ENCODE data around the gene COA1.
"Not testable (repeated sequence)": the region's sequence is repeated elsewhere in the genome, so short reads cannot be mapped to it uniquely, and the experiment has no call there.

Gene COA1

DNA sequence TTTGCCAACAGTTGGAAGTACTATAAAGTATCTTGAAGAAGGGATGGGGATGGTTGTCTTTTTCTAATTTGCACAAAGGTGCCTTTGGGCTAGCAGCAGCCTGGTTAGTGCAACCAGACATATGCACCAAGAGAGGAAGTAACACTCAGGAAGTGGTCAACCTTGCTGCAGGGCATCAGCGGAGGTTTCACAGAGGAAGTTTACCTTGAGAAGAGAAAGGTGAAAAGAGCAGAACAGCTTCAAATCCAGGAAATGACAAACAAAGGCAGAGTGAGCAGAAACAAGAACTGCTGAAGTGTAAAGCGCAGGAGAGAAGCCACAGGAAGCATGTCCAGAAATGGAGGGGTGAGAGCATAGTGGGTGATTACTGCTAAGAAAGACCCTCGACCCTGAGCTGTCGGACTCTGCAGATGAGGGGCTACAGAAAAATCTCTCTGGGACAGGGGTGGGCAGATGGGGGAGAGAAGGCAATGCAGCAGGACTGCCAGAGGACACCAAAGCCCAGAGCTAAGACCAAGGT, 79.5 kb downstream of the COA1 start:
- DNase-seq = no peak

DNA sequence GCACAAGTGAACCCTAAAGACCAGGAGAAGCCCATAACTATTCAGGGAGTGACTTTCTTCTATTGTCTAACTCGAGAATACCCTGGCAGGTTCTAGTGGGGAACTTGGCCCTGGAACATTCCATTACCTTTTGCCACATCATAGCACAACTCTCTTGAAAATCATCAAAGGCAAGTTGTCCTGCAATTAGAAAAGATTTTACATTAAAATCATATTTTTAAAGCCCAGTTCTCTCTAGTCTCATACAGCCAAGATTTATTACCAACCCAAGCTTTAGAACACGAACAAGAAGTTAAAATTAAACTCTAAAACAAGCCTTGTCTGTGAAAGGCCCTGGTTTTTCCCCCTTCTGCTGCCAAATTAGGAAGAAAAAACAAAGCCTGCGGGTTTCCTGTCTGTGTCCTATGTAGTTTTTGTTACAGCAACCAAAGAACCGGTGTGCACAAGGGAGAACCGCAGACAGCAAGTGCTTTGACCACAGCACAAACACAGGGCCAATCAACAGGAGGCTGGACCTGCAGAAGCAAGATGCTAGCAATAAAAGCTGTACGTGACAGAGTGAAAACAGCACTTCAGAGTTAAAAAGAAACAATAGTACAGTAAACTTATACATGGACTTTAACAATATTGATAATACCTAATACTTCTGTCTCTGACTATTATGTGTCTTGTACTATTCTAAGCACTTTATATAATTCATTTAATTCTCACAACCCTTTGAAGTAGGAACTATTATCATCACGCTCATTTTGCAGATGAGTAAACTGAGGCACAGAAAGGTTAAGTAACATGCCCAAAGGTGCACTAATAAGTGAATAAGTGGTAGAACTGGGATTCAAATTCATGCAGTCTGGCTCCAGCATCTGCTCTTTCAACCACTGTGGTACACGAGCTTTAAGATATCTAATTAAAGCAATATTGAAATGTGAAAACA, 80.6 kb downstream of the COA1 start:
- no peak for DNase-seq

DNA sequence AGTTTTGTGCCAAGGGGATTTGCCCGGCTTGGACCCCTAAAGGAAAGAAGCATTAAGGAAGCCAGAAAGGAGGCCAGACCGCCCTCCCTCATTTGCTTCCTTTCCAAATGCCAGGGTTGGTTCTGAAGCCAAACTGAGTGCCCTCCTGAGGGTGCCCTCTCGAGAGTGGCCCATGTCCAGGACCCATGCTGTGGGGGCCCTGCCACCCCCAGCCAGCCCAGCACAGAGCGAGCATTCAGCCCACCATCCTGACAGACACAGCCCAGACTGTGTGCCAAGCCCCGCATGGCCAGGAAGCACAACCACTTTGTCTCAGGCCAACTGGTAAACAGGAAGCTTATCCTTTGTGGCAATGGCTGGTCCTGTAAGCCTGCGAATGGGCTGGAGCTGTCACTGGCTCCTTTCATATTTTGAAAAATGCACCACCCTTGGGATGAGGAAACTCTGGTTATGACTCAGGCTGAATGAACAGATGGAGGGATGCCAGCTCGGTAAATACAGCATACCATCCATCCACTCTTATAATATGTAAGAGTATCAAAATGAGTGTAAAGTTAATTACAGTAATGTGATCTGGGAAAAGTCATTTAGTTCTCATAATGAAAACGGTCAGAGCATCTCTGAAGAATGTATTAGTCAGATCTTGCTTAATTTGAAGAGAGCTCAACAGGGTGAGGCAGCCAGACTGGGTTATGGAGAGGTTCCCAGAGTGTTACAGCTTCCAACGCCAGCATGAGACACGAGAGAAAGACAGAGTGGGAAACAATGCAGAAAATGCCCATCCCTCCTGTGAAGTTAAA, 81.5 kb downstream of the COA1 start:
- DNase-seq = peak; percentile 89

DNA sequence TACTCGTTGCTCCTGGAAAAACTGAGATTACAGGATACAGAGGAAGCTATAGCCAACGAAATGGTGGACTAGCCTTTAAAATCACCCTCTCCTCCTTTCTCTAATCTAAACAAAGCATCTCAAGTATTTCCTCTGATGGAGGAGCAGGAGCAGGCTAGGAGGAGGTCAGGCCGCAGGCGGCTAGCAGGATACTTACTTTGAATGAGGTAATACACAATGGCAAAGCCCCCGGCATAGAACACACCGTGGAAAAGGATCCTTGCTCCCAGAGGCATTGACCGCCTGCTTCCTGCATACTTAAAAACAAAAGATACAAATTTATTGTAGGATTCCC, 82.0 kb downstream of the COA1 start:
- no peak for DNase-seq

DNA sequence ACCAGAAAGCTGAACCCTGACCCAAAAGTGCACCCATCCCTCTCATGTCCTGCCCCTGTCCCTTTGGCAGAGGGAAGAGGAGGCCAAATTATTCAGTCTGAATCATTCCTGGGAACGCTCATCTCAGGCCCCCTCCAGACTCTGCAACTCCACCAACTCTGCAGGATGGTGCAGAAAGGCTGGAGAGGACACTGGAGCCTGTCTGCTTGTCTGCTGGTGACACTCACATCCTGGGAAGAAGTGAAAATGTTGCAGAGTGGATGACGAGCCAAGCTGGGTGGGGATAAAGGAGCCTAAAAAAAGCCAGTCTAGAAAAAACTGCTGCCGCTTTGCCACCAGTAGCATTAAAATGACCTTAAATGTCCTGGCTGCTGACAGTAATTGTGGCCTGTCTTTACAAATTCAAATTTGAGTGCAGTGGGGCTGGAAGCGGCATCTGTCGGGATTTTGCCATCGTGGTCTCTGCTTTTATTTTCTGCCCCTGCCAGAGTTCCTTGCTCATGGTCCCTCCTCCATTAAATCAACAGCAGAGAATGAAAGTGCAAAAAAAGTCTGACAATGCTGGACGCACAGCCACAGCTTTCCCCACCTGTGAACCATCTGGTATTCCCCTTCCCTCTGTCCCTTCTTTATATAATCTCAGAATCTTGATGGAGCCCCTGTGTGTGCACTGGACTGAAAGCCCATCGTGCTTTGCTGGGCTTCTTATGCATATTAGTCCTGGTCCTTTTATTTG, 82.6 kb downstream of the COA1 start:
- peak; percentile 70 for DNase-seq

DNA sequence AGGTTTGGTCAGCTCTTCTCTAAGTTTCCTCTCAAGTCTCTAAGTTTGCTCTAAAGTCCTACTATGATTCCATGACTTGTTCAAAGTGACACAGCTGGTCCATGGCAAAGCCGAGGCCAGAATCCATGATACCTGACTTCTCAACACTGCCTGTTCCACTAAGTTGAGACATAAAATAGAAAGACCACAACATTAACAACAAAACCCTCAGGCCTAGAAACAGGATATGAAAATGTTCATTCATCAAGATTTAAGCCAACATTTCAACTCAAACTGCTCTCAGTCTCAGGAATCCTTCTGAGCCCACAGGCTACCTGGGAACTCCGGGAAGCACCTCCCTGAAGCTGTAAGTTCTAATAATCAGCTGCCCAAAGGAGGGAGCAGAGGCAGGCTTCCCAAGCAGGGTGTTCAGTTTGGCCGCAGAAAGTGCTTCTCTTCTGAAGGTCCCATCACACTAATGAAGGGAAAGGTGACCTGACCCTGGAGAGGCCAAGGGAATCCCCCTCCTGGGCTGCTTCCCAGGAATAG, 83.6 kb downstream of the COA1 start:
- DNase-seq = no peak

DNA sequence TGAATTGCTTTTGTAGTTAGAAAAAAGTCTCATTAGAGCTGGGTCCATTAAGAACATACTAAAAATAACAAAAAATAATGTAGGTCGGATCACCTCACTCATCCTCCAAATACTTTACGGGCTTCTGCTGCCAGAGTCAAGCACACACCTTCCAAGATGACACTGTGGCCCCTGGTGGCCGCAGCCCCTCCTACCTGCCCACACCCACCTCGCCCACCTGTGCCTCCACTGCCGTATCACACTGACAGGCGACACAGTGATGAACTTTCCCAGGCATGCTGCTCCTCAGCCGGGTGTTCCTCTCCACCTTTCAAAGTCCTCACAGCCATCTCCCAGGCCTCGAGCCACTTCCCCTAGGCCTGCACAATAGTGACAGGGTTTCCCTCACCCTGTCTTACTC, 85.5 kb downstream of the COA1 start:
- DNase-seq = no peak

DNA sequence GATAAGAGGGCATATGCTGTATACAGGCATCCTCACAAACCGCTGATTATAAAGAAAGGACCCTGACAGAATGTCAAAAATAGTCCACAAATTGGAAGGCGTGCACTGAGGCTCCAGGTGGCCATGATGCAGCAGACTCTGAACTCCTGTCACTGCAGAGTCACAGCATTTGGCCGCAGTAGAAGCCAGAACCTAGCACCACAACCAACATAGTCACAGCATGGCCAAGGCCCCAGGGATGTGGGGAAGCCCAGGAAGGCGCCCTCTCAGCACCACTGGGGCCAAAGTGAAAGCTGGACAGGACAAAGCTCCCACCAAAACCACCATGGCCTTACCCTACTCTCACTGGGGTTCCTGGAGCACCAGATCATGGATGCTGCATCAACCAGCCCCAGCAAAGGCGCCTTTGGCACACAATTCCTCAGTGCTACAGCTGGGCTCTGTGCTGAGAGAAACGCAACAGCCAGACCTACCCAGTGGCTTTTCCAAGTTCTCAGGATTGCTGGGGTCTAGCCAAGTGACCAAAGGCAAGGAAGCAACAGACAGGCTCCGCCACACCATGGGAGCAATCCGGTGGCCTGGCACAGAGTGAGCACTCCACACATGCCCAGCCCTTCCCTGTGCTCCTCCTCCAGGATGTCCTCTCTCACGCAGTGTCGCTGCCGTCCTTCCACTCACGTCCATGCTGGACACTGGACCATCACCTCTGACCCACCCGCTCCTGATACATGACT, 86.3 kb downstream of the COA1 start:
- DNase-seq = no peak

DNA sequence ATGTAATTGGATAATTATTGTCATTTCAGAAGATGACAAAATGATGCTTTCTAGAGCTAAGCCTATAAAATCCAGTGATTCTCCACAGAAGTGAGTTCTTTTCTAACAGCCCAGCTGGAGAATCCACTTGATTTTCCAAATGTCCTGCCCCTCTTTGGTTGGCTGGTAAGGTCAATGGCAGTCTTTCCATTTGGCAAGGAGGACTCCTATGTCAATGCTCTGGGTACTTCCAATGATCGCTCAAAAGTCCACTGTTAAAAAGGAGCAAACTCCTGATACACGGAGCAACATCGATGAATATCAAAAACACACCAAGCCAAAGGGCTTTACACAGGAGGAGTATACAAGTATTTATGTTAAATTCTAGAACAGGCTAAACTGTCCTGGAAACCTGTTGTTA, 88.6 kb downstream of the COA1 start:
- DNase-seq = no peak

DNA sequence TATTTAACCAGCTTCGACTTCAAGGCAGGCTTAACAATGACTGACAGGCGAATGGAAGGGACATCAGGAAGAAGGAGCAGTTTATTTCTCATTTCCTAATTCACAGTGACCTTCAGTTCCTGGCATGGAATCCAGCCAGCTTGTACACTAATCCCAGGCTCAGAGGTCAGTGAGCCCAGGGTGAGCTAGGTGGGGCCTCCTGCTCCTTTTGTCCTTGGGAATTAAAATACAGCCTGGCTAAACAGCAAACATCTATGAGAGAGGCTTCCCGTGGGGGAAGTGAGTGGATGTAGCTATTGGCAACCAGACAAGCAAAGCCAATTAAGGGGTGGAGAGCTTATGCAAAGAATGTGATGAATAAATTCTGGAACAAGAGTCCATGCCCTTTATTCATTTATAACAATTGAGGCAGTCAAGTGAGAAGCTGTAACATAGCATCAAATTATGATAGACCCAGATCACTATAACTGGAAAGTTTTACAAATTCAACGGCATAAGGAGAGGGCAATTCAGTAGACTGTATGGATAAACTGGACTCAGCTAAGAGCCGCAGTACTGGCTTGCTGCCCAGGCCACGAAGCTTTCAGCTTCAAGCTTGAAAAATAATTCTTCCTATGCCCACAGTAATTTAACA, 89.3 kb downstream of the COA1 start:
- no peak for DNase-seq

DNA sequence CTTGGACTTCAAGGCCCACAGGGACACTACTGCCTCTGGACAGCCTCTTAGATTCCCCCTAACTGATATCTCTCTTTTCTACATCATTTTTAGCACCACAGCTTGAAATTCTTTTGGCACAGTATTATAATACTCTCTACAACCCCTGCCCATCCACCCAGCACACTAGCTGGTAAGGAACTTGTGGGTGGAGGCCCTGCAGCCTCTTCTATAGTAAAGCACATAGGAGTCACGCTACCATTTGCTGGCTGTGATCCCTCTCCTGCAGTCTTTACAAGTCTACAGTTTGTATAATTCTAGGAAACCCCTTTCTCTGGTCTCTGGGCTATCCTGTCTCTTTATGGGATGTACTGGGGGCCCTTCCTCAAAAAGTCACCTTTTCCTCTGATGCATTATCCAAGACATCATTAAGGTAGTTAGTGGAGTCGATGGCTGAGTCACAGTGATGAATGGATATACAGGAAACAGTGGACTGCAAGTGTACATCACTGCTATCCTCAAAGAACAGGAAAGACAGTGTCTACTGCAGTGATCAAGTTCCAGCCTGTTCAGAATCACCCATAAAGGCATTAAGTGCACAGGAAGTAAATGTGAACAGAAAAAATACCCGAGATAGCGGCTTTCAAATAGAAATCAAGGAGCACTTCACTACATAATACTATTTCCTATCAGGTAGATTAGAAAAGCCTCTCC, 92.1 kb downstream of the COA1 start:
- no peak for DNase-seq

DNA sequence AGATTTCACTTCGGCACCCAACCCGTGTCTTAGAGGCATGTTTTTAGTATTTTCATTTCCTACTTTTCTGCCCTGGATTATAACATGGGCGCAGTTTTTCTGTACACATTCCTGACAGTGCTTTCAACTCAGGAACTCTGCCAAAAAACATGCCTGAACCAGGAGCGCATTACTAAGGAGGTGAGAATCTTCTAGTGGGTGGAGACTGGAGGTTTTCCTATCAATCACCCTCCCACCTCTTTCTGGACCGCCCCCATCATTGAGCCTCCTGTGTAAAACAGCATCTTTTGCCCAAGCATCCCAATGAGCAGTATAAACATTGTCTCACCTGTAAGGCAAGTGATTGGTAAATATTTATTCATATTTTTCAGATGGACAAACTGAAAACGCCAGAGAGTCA, 93.2 kb downstream of the COA1 start:
- DNase-seq = no peak

DNA sequence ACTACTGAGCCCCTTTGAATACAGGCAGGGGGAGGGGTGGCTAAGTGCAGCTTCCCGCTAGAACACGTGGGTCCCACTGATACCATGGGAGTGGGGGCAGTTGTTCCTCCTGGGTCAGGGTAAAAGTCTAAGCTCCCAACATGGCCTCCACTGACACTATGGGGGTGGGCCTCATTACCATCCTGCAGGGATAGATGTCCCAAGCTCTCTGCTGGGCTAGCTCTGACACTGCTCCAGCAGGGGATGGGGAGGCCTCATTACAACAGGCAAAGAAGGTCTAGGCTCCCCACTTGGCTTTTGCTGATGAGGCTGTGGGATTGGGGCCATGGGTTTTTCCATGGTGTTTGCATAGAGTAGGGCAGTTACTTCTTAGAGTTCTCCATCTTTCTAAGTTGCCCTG, 94.9 kb downstream of the COA1 start:
- no peak for DNase-seq

DNA sequence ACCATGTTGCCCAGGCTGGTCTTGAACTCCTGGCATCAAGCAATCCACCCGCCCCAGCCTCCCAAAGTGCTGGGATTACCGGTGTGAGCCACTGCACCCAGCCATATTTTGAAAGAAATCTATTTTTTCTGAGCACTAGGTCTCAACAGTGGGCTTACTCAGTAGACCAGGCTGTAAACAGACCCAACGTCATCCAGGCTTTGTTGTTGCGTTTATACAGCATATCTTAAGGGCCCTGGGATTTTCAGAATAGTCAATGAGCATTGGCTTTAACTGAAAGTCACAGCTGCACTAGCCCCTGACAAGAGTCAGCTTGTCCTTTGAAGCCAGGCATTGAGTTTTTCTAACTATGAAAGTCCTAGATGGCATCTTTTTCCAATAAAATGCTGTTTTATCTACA, 96.6 kb downstream of the COA1 start:
- DNase-seq = no peak

DNA sequence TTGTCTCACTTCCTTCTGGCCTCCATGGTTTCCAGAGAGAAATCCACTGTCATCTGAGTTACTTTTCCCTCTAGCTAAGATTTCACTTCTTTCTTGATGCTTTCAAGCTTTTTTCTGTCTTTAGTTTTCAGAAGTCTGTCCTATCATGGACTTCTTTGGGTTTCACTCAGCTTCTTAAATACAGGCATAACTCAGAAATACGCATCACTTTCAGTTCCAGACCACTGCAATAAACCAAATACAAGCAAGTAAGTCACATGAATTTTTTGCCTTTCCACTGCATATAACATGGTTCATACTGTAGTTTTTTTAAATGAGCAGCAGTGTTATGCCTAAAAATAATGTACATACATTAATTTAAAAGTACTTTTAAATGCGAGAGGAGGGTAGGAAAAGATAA, 97.8 kb downstream of the COA1 start:
- no peak for DNase-seq

DNA sequence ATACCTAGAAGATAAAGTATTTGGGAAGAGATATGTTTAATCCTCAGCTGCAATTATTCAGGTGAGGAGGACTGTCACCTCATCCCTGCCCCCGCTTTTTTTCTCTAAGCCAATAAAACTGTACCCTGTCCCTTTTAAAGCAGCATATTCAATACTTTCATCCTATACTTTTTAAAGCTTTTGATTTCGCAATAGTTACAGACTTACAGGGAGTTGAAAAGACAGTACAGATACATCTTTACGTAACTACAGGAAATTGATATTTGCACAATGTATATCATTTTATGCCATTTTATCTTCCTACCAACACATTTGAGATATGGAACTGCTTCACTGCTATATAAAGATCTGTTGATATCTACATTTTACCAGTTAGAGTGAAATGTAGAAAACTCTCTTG, 98.8 kb downstream of the COA1 start:
- DNase-seq = no peak

DNA sequence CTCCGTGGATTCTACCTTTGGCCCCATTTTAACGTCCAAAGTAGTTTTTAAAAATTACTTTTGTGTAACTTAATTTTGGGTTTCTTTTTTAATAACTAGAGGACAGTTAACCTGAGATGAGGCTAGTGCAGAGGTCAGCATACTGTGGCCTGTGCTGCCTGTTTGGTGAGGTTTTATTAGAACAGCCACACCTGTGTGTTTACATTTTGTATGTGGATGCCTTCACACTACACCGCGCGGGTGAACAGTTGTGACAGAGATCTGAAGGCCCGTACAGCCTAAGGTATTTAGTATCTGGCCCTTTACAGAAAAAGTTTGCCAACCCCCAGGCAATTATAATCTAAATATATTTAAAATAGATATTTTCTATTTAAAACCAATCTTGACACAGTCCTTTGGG, 99.5 kb downstream of the COA1 start:
- DNase-seq = no peak

DNA sequence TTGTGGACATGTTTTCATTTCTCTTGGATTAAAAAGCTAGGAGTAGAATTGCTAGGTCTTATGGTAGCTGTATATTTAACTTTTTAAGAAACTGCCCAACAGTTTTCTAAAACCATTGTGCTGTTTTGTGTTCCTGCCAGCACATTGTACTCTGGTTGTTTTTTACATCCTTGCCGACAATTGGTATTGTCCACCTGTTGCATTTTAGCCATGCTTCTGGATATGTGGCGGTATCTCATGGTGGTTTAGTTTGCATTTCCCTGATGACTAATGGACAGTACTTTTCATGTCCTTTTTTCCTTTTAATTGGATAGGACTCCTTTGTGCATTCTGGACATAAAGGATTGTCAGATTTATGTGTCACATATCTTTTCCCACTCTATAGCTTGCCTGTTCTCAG, 100.9 kb downstream of the COA1 start:
- no peak for DNase-seq

DNA sequence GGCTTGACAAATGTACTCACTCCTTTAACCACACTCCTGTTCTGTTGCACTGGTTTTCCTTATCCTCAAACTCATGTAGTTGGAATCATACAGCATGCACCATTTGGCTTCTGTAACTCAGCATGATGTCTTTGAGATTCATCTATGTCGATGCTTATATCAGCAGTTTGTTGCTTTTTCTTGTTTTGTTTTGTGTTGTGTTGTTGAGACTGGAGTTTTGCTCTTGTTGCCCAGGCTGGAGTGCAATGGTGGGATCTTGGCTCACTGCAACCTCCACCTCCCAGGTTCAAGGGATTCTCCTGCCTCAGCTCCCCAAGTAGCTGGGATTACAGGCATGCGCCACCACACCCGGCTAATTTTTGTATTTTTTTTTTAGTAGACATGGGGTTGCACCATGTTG, 101.5 kb downstream of the COA1 start:
- DNase-seq = not testable (repeated sequence)

DNA sequence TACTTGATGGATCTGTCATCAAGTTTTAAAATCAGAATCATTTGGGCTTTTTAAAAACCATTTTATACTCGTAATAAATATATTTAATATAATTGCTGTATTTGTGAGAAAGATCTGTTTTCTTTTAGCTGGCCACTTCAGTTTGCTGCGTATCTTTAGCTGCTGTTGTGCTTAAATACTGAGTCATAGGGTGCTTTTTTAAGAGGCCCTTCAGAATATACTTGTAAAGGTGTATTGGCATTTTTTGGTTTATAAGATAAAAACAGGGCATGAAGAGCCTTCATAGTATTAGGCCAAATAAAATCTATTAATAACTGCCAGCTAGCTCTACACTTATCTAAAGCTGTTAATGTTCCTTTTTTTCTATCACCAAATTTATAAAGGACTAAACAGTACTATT, 102.6 kb downstream of the COA1 start:
- no peak for DNase-seq

DNA sequence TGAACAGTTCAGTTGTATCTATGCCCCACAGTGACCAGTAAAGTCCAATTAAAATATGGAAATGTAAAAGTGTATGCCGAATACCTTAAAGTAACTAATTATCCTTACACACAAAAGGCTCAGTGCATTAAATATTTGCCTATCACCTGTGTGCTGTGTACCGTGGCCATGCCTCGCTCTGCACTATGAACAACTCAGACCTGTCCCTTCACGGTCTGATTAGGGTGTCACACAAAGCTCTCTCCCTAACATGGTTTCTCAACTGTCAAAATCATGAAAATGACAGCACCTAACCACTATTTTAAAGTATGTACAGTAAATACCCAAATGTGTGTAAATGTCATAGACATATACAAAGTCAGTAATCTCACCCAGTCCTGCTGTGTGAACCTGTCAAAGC, 103.3 kb downstream of the COA1 start:
- DNase-seq = no peak

All from NCI-H1694 (cell line).